Left lung (tissue), 10 donors: ENCODE measurements around the gene NHERF1. TPM values are rescaled to one million over a fixed set of nuclear protein-coding genes. Genes with fewer than 3 reads are reported as not detected.

Experiments used
- ATAC-seq: fragments of 200-7000 bp; cut with Tn5 transposase; one replicate; pipeline ENCODE4 v1.9.1; 2020; ENCODE audit warnings: moderate library complexity
- DNase-seq, 4 donors: peaks; one replicate each; pipeline ENCODE4 v3.0.0-alpha.2; 2013 to 2020
- H3K27ac ChIP-seq, 2 donors: fragments of 200-600 bp; sonication (generic) in 1 of 2; one replicate each; pipeline versions ENCODE4 v1.5.0 to v1.8.0; 2020 to 2021
- H3K27me3 ChIP-seq, 2 donors: fragments of 200-600 bp; sonication (generic) in 1 of 2; one replicate each; pipeline versions ENCODE4 v1.5.0 to v1.8.0; 2020 to 2021
- H3K36me3 ChIP-seq, 2 donors: fragments of 200-600 bp; sonication (generic) in 1 of 2; one replicate each; pipeline versions ENCODE4 v1.5.0 to v1.8.0; 2020 to 2021
- H3K4me1 ChIP-seq, 2 donors: fragments of 200-600 bp; one replicate each; pipeline ENCODE4 v1.8.0; 2021
- H3K4me3 ChIP-seq, 2 donors: fragments of 200-600 bp; sonication (generic) in 1 of 2; one replicate each; pipeline versions ENCODE4 v1.5.0 to v1.8.0; 2020 to 2021; ENCODE audit warnings: mild to moderate bottlenecking in 1 of 2
- H3K9me3 ChIP-seq, 2 donors: fragments of 200-600 bp; sonication (generic) in 1 of 2; one replicate each; pipeline versions ENCODE4 v1.5.0 to v1.8.0; 2020 to 2021
- CTCF ChIP-seq, 2 donors: fragments of 200-600 bp; sonication (generic) in 1 of 2; IDR thresholded peaks; one replicate each; pipeline versions ENCODE4 v1.5.0 to v1.8.0; 2021; ENCODE audit warnings: antibody characterized with exemption in 2 of 2
- intact Hi-C, 2 donors: fragments of 100-400 bp; cut with DNase I; formaldehyde crosslinking; loops; one replicate each; pipeline versions ENCODE4 v1.11.2 to v1.14.2; 2022
- polyA plus RNA-seq, 6 donors: library from polyadenylated mRNA; unstranded; fragments of 120-200 nt; gene quantifications; one replicate each; pipeline ENCODE4 v1.2.1, GENCODE V29; 2013; ENCODE audit not compliant: insufficient read length in 6 of 6
- total RNA-seq, 2 donors: library from RNA; stranded (reverse); fragmentation: NEBNext Ultra II Directional; extraction: Animal tissue kit (Norgen Biotek cat#: 25700); gene quantifications; one replicate each; pipeline ENCODE4 v1.2.1, GENCODE V29; 2021
- donor health status: DM: no; HTN: yes; CAD: no.
- donor health status: DM: no; HTN: no; CAD: no.

NHERF1 gene
- total and polyA plus RNA-seq, 8 donors: 25.5 to 65.5 (median 48.6) TPM

- Histone ChIP-seq H3K36me3 (peaks cover 0 to 70% of the 10 kb centered on the region in 2 donors), H3K4me1 (peaks cover 11 to 25% of the 10 kb centered on the region in 2 donors), H3K27ac (peak overlapping the region in 1 of 2 donors; percentile 2), H3K9me3 (no peaks in the 10 kb centered on the region), H3K27me3 (no peaks in the 10 kb centered on the region), H3K4me3 (no peak overlapping the region)
- DNase-seq: peak in 2 of 4 donors; percentile 68 to 93
- peak; percentile 57 to 79 for TF ChIP-seq CTCF (IDR thresholded peaks at IDR 0.05)
- intact Hi-C loops: no loop called here
- peak; percentile 90 for ATAC-seq
Measured at GRCh38 chr17:74770498-74771318, 22.3 kb downstream of the NHERF1 start.

- Histone ChIP-seq H3K27ac (no peak overlapping the region), H3K4me1 (peaks cover 11 to 26% of the 10 kb centered on the region in 2 donors), H3K4me3 (no peak overlapping the region), H3K36me3 (peaks cover 0 to 70% of the 10 kb centered on the region in 2 donors), H3K27me3 (no peaks in the 10 kb centered on the region), H3K9me3 (no peaks in the 10 kb centered on the region)
- DNase-seq: no peak
- intact Hi-C loops: no loop called here
- no peak for ATAC-seq
- no peak for TF ChIP-seq CTCF (IDR thresholded peaks at IDR 0.05)
Measured at GRCh38 chr17:74771319-74771914, 23.0 kb downstream of the NHERF1 start.

- peaks cover 0 to 69% of the 10 kb centered on the region in 2 donors for H3K36me3 ChIP-seq
Measured at GRCh38 chr17:74772053-74772452, 23.6 kb downstream of the NHERF1 start.

GRCh38 chr17:74773414-74773813 is 25.0 kb downstream of the NHERF1 start:
- peaks cover 17 to 45% of the 10 kb centered on the region in 2 donors for H3K4me1 ChIP-seq
- H3K4me3 ChIP-seq: no peak overlapping the region
- ATAC-seq: no peak
- H3K9me3 ChIP-seq: no peaks in the 10 kb centered on the region
- peaks cover 0 to 55% of the 10 kb centered on the region in 2 donors for H3K36me3 ChIP-seq
- no peak for DNase-seq
- intact Hi-C loops: no loop called here
- no peak overlapping the region for H3K27ac ChIP-seq
- no peaks in the 10 kb centered on the region for H3K27me3 ChIP-seq
- no peak for TF ChIP-seq CTCF (IDR thresholded peaks at IDR 0.05)

More at GRCh38 chr17:74772053-74772452, 23.6 kb downstream of the NHERF1 start:
- H3K4me1 ChIP-seq: peaks cover 13 to 31% of the 10 kb centered on the region in 2 donors
- no peak overlapping the region for H3K4me3 ChIP-seq
- TF ChIP-seq CTCF (IDR thresholded peaks at IDR 0.05): no peak
- H3K9me3 ChIP-seq: no peaks in the 10 kb centered on the region
- no peaks in the 10 kb centered on the region for H3K27me3 ChIP-seq
- ATAC-seq (no peak), DNase-seq (no peak)
- no peak overlapping the region for H3K27ac ChIP-seq
- intact Hi-C loops: no loop called here

GRCh38 chr17:74773871-74774286 is 25.5 kb downstream of the NHERF1 start:
- DNase-seq (no peak), ATAC-seq (no peak)
- no peak for TF ChIP-seq CTCF (IDR thresholded peaks at IDR 0.05)
- intact Hi-C loops: no loop called here
- Histone ChIP-seq H3K36me3 (peaks cover 0 to 51% of the 10 kb centered on the region in 2 donors), H3K27ac (no peak overlapping the region), H3K27me3 (no peaks in the 10 kb centered on the region), H3K9me3 (no peaks in the 10 kb centered on the region), H3K4me3 (no peak overlapping the region), H3K4me1 (peaks cover 17 to 50% of the 10 kb centered on the region in 2 donors)
